Uterus (tissue), 2 donors: ENCODE data around the gene ECT2.

Experiments used
- CTCF ChIP-seq, 4 experiments: fragments of 200-600 bp in 2 of 4; fragments of 450-650 bp in 2 of 4; sonication (generic) in 2 of 4; IDR thresholded peaks; one replicate each; pipeline ENCODE4 v1.5.1; 2016 to 2019; ENCODE audit warnings: antibody characterized with exemption in 4 of 4, mild to moderate bottlenecking in 2 of 4, moderate library complexity in 1 of 4
- POLR2A ChIP-seq, 2 donors: fragments of 450-650 bp; IDR thresholded peaks; one replicate each; pipeline ENCODE4 v1.6.1; 2016; ENCODE audit warnings: antibody characterized with exemption in 2 of 2, mild to moderate bottlenecking in 1 of 2, moderate library complexity in 1 of 2

- no peak for TF ChIP-seq POLR2A (IDR thresholded peaks at IDR 0.05)
- TF ChIP-seq CTCF (IDR thresholded peaks at IDR 0.05), result no peak
Measured at GRCh38 chr3:172846103-172846561, 95.6 kb downstream of the ECT2 start.
